Neural progenitor cell (in vitro differentiated cells): ENCODE measurements around the gene MAS1. TPM values are rescaled to one million over a fixed set of nuclear protein-coding genes. Genes with fewer than 3 reads are reported as not detected.

Experiments used
- DNase-seq: peaks from one replicate; pipeline ENCODE4 v3.0.0-alpha.2; 2016; ENCODE audit warnings: low spot score
- H2AFZ ChIP-seq: fragments of 200-600 bp; sonication (generic); replicated peaks from 2 replicates; pipeline ENCODE4 v1.6.1; 2016; ENCODE audit warnings: antibody characterized with exemption
- H3F3A ChIP-seq: fragments of 200-600 bp; sonication (generic); 2 replicates; pipeline ENCODE4 v1.6.1; 2016; ENCODE audit warnings: antibody characterized with exemption, low read depth
- H3K27ac ChIP-seq: fragments of 200-600 bp; sonication (generic); 2 replicates; pipeline ENCODE4 v1.5.1; 2016; ENCODE audit warnings: mild to moderate bottlenecking
- H3K27me3 ChIP-seq: fragments of 200-600 bp; sonication (generic); 2 replicates; pipeline ENCODE4 v1.6.1; 2016; ENCODE audit warnings: mild to moderate bottlenecking, moderate library complexity
- H3K36me3 ChIP-seq: fragments of 200-600 bp; sonication (generic); 2 replicates; pipeline ENCODE4 v1.5.1; 2016
- H3K4me1 ChIP-seq: fragments of 200-600 bp; sonication (generic); 2 replicates; pipeline ENCODE4 v1.6.1; 2016; ENCODE audit warnings: mixed run types
- H3K4me2 ChIP-seq: fragments of 200-600 bp; sonication (generic); 2 replicates; pipeline ENCODE4 v1.6.1; 2016
- H3K4me3 ChIP-seq: fragments of 200-600 bp; sonication (generic); 2 replicates; pipeline ENCODE4 v1.5.1; 2016
- H3K79me2 ChIP-seq: fragments of 200-600 bp; sonication (generic); 2 replicates; pipeline ENCODE4 v1.6.1; 2016; ENCODE audit warnings: low read depth
- H3K9ac ChIP-seq: fragments of 200-600 bp; sonication (generic); 2 replicates; pipeline ENCODE4 v1.6.1; 2016
- H3K9me3 ChIP-seq: fragments of 200-600 bp; sonication (generic); 2 replicates; pipeline ENCODE4 v1.5.1; 2016; ENCODE audit warnings: low read depth
- H4K20me1 ChIP-seq: fragments of 200-600 bp; sonication (generic); 2 replicates; pipeline ENCODE4 v1.6.1; 2016; ENCODE audit warnings: low read depth
- H3K27ac Mint-ChIP-seq: 3 replicates; pipeline ENCODE4 v1.8.0; 2021; ENCODE audit warnings: mixed read lengths
- H3K27me3 Mint-ChIP-seq: 2 replicates; pipeline ENCODE4 v1.8.0; 2022; ENCODE audit warnings: low read depth, mild to moderate bottlenecking, inconsistent platforms, moderate library complexity, mixed read lengths; ENCODE audit not compliant: insufficient read depth
- H3K36me3 Mint-ChIP-seq: 3 replicates; pipeline ENCODE4 v1.8.0; 2021; ENCODE audit warnings: mixed read lengths
- H3K4me1 Mint-ChIP-seq: 3 replicates; pipeline ENCODE4 v1.8.0; 2021; ENCODE audit warnings: mixed read lengths
- H3K4me3 Mint-ChIP-seq: 3 replicates; pipeline ENCODE4 v1.8.0; 2021; ENCODE audit warnings: mild to moderate bottlenecking, moderate library complexity, mixed read lengths
- H3K9me3 Mint-ChIP-seq: 3 replicates; pipeline ENCODE4 v1.8.0; 2020; ENCODE audit warnings: mixed read lengths
- CTCF ChIP-seq: fragments of 200-600 bp; sonication (generic); IDR thresholded peaks from 2 replicates; pipeline ENCODE4 v1.5.1; 2017; ENCODE audit warnings: antibody characterized with exemption, mild to moderate bottlenecking
- EZH2 ChIP-seq: fragments of 200-600 bp; sonication (generic); IDR thresholded peaks from 2 replicates; pipeline ENCODE4 v1.6.1; 2017; ENCODE audit warnings: antibody characterized with exemption, mild to moderate bottlenecking, moderate library complexity
- EZH2phosphoT487 ChIP-seq: fragments of 200-600 bp; sonication (generic); IDR thresholded peaks from 2 replicates; pipeline ENCODE4 v1.6.1; 2017; ENCODE audit warnings: antibody characterized with exemption
- total RNA-seq: library from RNA; depleted of rRNA; stranded (reverse); fragments of >200 nt; gene quantifications from 2 replicates; pipeline ENCODE4 v1.2.3, GENCODE V29; 2015; ENCODE audit warnings: low replicate concordance

Gene MAS1
- total RNA-seq, 1 donor from 2014 or later, result not detected

GRCh38 chr6:159908979-159909378 is 18.2 kb downstream of the MAS1 start:
- Mint-ChIP-seq H3K27me3 (peaks cover 4% of the 10 kb centered on the region), H3K36me3 (no peaks in the 10 kb centered on the region), H3K9me3 (no peaks in the 10 kb centered on the region), H3K27ac (no peak overlapping the region), H3K4me1 (no peaks in the 10 kb centered on the region), H3K4me3 (no peak overlapping the region)
- Histone ChIP-seq H3K27ac (no peak overlapping the region), H4K20me1 (no peaks in the 10 kb centered on the region), H3K36me3 (no peaks in the 10 kb centered on the region), H3K79me2 (no peaks in the 10 kb centered on the region), H2AFZ (no peak overlapping the region), H3F3A (no peaks in the 10 kb centered on the region), H3K4me3 (no peak overlapping the region), H3K9ac (no peak overlapping the region), H3K4me1 (no peaks in the 10 kb centered on the region), H3K27me3 (no peaks in the 10 kb centered on the region), H3K4me2 (no peak overlapping the region), H3K9me3 (no peaks in the 10 kb centered on the region)
- no peak for DNase-seq
- TF ChIP-seq EZH2phosphoT487, result no peak
- no peak for TF ChIP-seq CTCF
- TF ChIP-seq EZH2, result no peak

GRCh38 chr6:159910342-159910741 is 19.6 kb downstream of the MAS1 start:
- Mint-ChIP-seq H3K4me3 (no peak overlapping the region), H3K27me3 (peaks cover 4% of the 10 kb centered on the region)
- H3K27me3 ChIP-seq, result no peaks in the 10 kb centered on the region

GRCh38 chr6:159913375-159913774 is 22.6 kb downstream of the MAS1 start:
- H3F3A ChIP-seq, result no peaks in the 10 kb centered on the region
- Mint-ChIP-seq H3K27ac (no peak overlapping the region), H3K36me3 (no peaks in the 10 kb centered on the region), H3K4me3 (no peak overlapping the region), H3K27me3 (peaks cover 2% of the 10 kb centered on the region), H3K4me1 (no peaks in the 10 kb centered on the region), H3K9me3 (no peaks in the 10 kb centered on the region)
- no peaks in the 10 kb centered on the region for H3K27me3 ChIP-seq
- no peak overlapping the region for H3K9ac ChIP-seq
- H3K27ac ChIP-seq, result no peak overlapping the region
- no peaks in the 10 kb centered on the region for H3K79me2 ChIP-seq
- no peak overlapping the region for H3K4me3 ChIP-seq
- no peaks in the 10 kb centered on the region for H3K9me3 ChIP-seq
- no peaks in the 10 kb centered on the region for H4K20me1 ChIP-seq
- no peaks in the 10 kb centered on the region for H3K36me3 ChIP-seq
- DNase-seq, result no peak
- TF ChIP-seq CTCF, result no peak
- TF ChIP-seq EZH2phosphoT487, result no peak
- no peak for TF ChIP-seq EZH2
- no peaks in the 10 kb centered on the region for H3K4me1 ChIP-seq
- H2AFZ ChIP-seq, result no peak overlapping the region
- H3K4me2 ChIP-seq, result no peak overlapping the region

More at GRCh38 chr6:159910342-159910741, 19.6 kb downstream of the MAS1 start:
- Mint-ChIP-seq H3K9me3 (no peaks in the 10 kb centered on the region), H3K4me1 (no peaks in the 10 kb centered on the region), H3K36me3 (no peaks in the 10 kb centered on the region), H3K27ac (no peak overlapping the region)
- H3K79me2 ChIP-seq, result no peaks in the 10 kb centered on the region
- H3K27ac ChIP-seq, result no peak overlapping the region
- DNase-seq, result no peak
- H4K20me1 ChIP-seq, result no peaks in the 10 kb centered on the region
- H3K9me3 ChIP-seq, result no peaks in the 10 kb centered on the region
- H3K36me3 ChIP-seq, result no peaks in the 10 kb centered on the region
- H2AFZ ChIP-seq, result no peak overlapping the region
- H3F3A ChIP-seq, result no peaks in the 10 kb centered on the region
- no peaks in the 10 kb centered on the region for H3K4me1 ChIP-seq
- no peak overlapping the region for H3K9ac ChIP-seq
- no peak overlapping the region for H3K4me2 ChIP-seq
- H3K4me3 ChIP-seq, result no peak overlapping the region
- TF ChIP-seq CTCF (no peak), EZH2 (no peak), EZH2phosphoT487 (no peak)
